Measurements from ENCODE around the gene CACNA1C.

GRCh38 chr12:2553388-2554126, 500.8 kb downstream of the CACNA1C start:
- TF ChIP-seq CTCF (IDR thresholded peaks at IDR 0.05) (no peak), POLR2A (IDR thresholded peaks at IDR 0.05) (no peak)
